Activated naive CD4-positive, alpha-beta T cell treated with anti-CD3 and anti-CD28 coated beads, Interleukin-2, amount 10 ng/mL, durations not matched to agents 7 days and 5 days (primary cell): Measurements from ENCODE around the gene CENPP.
A peak's percentile ranks its signal among the peaks of the same experiment; 100 is the strongest.

Source experiments
- CTCF ChIA-PET: fragments of 350-600 bp; sonication (Branson Sonifier 250); formaldehyde crosslinking; loops from one replicate; lab custom pipeline; 2021; ENCODE audit warnings: antibody characterized with exemption; lab: Charles Lee
- DNase-seq: peaks from one replicate; pipeline ENCODE4 v3.0.0-alpha.2; 2020
- H3K27ac Mint-ChIP-seq: one replicate; pipeline ENCODE4 v1.8.0; 2021; ENCODE audit warnings: mild to moderate bottlenecking, moderate library complexity, mixed read lengths
- H3K27me3 Mint-ChIP-seq: one replicate; pipeline ENCODE4 v1.8.0; 2021; ENCODE audit warnings: mild to moderate bottlenecking, mixed read lengths
- H3K36me3 Mint-ChIP-seq: one replicate; pipeline ENCODE4 v1.8.0; 2021; ENCODE audit warnings: mixed read lengths
- H3K4me1 Mint-ChIP-seq: one replicate; pipeline ENCODE4 v1.8.0; 2021; ENCODE audit warnings: mixed read lengths
- H3K4me3 Mint-ChIP-seq: one replicate; pipeline ENCODE4 v1.8.0; 2021; ENCODE audit warnings: mild to moderate bottlenecking, moderate library complexity, mixed read lengths
- H3K9me3 Mint-ChIP-seq: one replicate; pipeline ENCODE4 v1.8.0; 2021; ENCODE audit warnings: mixed read lengths

CENPP gene

DNA sequence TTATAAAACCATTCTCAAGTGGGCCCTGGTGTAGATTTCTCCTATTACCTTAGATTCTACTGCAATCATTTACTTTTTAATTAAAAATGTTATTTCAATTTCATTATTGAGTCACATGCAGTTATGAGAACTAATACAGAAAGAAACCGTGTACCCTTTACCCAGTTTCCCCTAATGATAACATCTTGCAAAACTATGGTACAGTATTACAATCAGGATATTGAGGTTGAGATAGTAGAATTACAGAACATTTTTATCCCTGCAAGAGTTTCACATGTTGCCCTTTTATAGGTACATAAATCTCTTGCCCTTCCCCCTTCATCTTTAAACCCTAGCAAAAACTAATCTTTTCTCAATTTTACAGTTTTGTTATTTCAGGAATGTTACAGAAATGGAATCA lies 109.5 kb downstream of the CENPP start:
- no peak for DNase-seq
- Mint-ChIP-seq H3K4me1 (peaks cover 4% of the 10 kb centered on the region), H3K9me3 (no peaks in the 10 kb centered on the region), H3K27ac (no peak overlapping the region), H3K27me3 (no peaks in the 10 kb centered on the region), H3K36me3 (no peaks in the 10 kb centered on the region), H3K4me3 (no peak overlapping the region)
- CTCF ChIA-PET = no interaction called here

DNA sequence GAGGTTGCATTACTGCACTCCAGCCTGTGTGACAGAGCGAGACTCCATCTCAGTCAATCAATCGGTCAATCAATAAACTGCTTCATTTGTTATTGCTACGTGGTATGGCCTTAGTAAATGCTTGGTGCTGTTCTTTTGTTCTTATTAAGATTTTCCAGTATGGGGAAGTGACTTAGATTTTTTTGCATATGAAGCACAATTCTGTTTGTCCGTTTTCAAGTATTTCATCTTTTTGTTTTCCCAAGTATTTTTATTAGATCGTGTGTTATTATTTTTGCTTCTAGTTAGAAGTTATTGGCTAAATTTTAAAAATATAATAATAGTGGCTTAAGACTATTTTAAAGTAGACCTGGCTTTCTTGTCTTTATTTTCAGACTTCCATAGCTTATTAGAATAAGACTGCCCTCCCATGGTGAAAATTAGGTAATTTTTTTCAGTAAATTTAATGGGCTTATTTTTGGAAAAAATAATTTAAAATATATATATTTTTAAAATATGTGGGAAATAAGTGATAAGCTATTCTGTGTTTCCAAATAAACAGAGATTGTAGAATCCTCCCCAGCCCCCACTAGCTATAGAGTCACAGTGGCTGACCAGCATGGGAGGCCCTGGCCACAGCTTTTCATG lies 113.3 kb downstream of the CENPP start:
- DNase-seq = no peak
- peaks cover 13% of the 10 kb centered on the region for H3K4me1 Mint-ChIP-seq
- no peaks in the 10 kb centered on the region for H3K9me3 Mint-ChIP-seq
- no peak overlapping the region for H3K4me3 Mint-ChIP-seq
- CTCF ChIA-PET = interaction anchor here (0.9 to 2.1 kb wide), 4 partner anchors 30 to 301 kb away, joined by 3 to 11 read pairs (median 5); no protein-coding TSS in a partner anchor
- no peaks in the 10 kb centered on the region for H3K27me3 Mint-ChIP-seq
- H3K36me3 Mint-ChIP-seq = no peaks in the 10 kb centered on the region
- no peak overlapping the region for H3K27ac Mint-ChIP-seq

DNA sequence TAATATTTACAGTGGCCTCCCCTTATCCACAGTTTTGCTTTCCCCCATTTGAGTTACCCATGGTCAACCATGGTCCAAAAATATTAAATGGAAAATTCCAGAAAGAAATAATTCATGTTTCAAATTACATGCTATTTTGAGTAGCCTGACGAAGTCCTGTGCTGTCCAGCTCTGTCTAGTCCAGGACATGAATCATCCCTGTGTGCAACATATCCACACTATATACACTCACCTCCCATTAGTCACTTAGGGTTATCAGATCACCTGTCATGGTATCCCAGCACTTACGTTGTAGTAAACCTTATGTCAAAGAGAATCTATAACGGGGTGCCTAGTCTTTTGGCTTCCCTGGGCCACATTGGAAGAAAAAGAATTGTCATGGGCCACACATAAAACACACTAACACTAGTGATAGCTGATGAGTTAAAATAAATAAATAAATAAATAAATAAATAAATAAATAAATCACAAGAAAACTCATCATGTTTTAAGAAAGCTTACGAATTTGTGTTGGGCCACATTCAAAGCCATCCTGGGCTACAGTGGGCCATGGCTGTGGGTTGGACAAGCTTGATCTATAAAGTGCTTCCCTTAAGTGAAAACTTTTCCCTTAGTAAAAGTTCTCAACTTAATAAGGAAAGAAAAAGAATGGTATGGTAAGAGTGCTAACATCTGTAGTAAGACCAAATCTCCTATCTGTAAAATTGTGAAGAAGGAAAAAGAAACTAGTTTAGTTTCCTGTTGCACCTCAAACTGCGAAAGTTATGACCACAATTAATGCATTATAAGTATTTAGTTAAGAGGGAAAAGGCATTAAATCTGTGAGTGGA lies 114.4 kb downstream of the CENPP start:
- H3K27ac Mint-ChIP-seq = peak overlapping the region; percentile 13
- CTCF ChIA-PET = interaction anchor here (0.6 to 2.1 kb wide), 7 partner anchors 9 to 300 kb away, joined by 3 to 11 read pairs (median 4); no protein-coding TSS in a partner anchor

DNA sequence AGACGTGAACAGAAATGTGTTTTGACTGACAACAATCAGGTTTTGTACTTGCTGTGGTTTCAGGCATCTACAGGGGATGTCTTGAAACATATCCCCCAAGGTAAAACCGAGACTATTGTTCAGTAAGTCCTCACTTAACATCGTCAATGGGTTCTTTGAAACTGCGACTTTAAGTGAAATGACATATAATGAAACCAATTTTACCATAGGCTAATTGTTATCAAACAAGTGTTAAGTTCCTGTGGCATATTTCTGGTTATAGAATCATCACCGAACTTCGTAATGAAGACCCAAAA lies 114.9 kb downstream of the CENPP start:
- Mint-ChIP-seq H3K4me3 (no peak overlapping the region), H3K36me3 (no peaks in the 10 kb centered on the region), H3K9me3 (no peaks in the 10 kb centered on the region), H3K4me1 (peaks cover 13% of the 10 kb centered on the region), H3K27ac (peak overlapping the region; percentile 13), H3K27me3 (no peaks in the 10 kb centered on the region)
- CTCF ChIA-PET = interaction anchor here (0.6 to 2.1 kb wide), 5 partner anchors 8 to 300 kb away, joined by 3 to 6 read pairs (median 4); no protein-coding TSS in a partner anchor
- no peak for DNase-seq

More for the DNA sequence above, 114.4 kb downstream of the CENPP start:
- no peak for DNase-seq
- H3K4me3 Mint-ChIP-seq = no peak overlapping the region
- H3K4me1 Mint-ChIP-seq = peaks cover 13% of the 10 kb centered on the region
- no peaks in the 10 kb centered on the region for H3K9me3 Mint-ChIP-seq
- H3K36me3 Mint-ChIP-seq = no peaks in the 10 kb centered on the region
- H3K27me3 Mint-ChIP-seq = no peaks in the 10 kb centered on the region

DNA sequence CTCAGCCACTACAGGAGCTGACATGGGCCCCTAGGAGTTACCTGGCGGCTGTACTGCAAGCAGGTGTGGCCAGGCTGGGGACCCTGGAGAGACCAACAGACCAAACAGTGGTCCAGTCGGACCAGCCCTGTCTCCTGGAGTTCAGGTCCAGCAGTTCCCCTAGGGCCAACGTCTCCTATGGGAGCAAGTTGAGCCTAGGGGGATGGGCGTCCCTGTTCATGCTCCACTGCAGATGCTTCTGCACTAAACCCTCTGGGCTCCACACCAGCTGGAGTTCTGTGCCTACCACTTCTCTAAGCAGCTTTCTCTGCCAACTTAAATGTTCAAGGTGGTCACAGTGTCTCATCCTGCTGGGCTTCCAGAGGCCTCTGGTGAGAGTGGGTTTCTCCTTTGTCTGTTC lies 119.1 kb downstream of the CENPP start:
- H3K9me3 Mint-ChIP-seq = peaks cover 1% of the 10 kb centered on the region
- no peak for DNase-seq
- no peak overlapping the region for H3K4me3 Mint-ChIP-seq
- H3K36me3 Mint-ChIP-seq = no peaks in the 10 kb centered on the region
- CTCF ChIA-PET = no interaction called here
- no peaks in the 10 kb centered on the region for H3K27me3 Mint-ChIP-seq
- H3K27ac Mint-ChIP-seq = no peak overlapping the region
- H3K4me1 Mint-ChIP-seq = peaks cover 12% of the 10 kb centered on the region

DNA sequence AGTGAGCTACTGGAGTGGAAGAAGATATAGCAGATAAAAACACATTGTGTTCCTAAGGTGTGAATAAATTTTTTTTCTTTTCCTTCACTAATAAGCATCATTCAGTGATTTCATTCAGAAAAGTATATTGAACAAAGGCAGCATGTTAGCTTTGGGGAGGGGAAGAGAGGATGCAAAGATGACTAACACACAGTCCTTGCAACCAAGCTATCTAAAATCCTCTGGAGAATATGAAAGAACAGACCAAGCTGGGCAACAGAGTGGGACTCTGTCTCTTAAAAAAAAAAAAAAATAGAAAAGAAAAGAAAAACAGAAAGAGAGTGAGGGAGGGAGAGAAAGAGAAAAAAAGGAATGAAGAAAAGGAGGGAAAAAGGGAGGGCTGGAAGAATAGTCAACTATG lies 120.8 kb downstream of the CENPP start:
- CTCF ChIA-PET = interaction anchor here (1.4 kb wide), 1 partner anchor 308 kb away, joined by 7 read pairs; no protein-coding TSS in a partner anchor

DNA sequence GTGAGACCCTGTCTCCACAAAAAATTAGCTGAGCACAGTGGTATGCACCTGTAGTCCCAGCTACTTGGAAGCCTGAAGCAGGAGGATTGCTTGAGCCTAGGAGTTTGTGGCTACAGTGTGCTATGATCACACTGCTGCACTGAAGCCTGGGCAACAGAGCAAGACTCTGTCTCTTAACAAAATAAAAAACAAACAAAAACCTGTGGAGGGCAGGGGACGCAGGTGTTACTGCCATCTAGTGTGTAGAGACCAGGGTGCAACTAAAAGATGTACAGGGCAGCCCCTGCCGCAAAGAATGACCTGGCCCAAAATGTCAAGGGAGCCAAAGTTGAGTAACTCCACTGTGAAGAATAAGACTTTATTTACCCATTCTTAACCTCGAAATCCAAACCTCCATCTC lies 129.5 kb downstream of the CENPP start:
- Mint-ChIP-seq H3K4me3 (no peak overlapping the region), H3K4me1 (no peaks in the 10 kb centered on the region), H3K27me3 (no peaks in the 10 kb centered on the region), H3K36me3 (no peaks in the 10 kb centered on the region), H3K27ac (no peak overlapping the region), H3K9me3 (no peaks in the 10 kb centered on the region)
- CTCF ChIA-PET = interaction anchor here (1.3 to 1.8 kb wide), 3 partner anchors 18 to 316 kb away, joined by 3 to 6 read pairs (median 4); no protein-coding TSS in a partner anchor
- DNase-seq = peak; percentile 21

More for the DNA sequence above, 120.8 kb downstream of the CENPP start:
- Mint-ChIP-seq H3K4me1 (no peaks in the 10 kb centered on the region), H3K4me3 (no peak overlapping the region), H3K36me3 (no peaks in the 10 kb centered on the region), H3K27ac (no peak overlapping the region), H3K27me3 (no peaks in the 10 kb centered on the region), H3K9me3 (peaks cover 1% of the 10 kb centered on the region)
- DNase-seq = no peak

DNA sequence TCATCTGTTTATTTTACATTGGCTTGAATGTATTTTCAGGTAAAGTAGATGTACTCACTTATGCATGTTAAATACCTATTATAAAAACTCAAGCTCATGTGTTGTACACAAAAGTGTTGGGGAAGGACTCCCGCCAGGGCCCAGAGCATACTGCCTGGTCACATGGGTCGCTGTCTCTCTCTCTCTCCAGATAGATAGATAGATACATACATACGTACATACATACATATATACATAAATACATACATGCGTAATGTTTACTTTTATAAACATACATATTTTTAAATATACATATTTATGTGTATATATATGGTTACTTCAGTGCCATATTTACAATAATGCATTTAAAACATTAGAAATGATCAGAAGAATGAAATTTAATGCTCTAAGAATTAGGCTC lies 131.8 kb downstream of the CENPP start:
- Mint-ChIP-seq H3K4me3 (no peak overlapping the region), H3K9me3 (no peaks in the 10 kb centered on the region), H3K4me1 (no peaks in the 10 kb centered on the region), H3K27me3 (no peaks in the 10 kb centered on the region), H3K36me3 (no peaks in the 10 kb centered on the region), H3K27ac (no peak overlapping the region)
- CTCF ChIA-PET = interaction anchor here (0.9 kb wide), 1 partner anchor 323 kb away, joined by 3 read pairs; no protein-coding TSS in a partner anchor
- DNase-seq = no peak

DNA sequence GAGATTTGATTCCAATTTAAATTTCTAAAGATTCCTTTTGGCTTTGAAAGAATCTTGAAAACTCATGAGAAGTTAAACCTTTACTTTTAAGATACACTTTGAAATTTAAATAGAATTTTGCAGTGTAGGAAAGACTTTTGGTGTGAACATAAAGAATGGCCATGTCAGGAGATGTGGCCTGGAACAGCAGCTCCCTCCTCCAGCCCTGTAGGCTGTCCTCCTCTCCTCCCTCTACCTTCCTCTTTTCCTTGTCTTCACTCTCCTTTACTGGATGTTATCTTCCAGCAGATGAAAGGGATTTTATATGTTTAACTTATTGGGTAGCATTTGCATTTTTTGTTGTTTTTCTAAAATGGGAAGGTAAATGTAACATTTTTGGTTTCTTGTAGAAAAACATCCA lies 137.6 kb downstream of the CENPP start:
- H3K9me3 Mint-ChIP-seq = no peaks in the 10 kb centered on the region
- H3K27me3 Mint-ChIP-seq = no peaks in the 10 kb centered on the region
- H3K36me3 Mint-ChIP-seq = no peaks in the 10 kb centered on the region
- no peak overlapping the region for H3K4me3 Mint-ChIP-seq
- CTCF ChIA-PET = no interaction called here
- DNase-seq = no peak
- H3K27ac Mint-ChIP-seq = no peak overlapping the region
- no peaks in the 10 kb centered on the region for H3K4me1 Mint-ChIP-seq

DNA sequence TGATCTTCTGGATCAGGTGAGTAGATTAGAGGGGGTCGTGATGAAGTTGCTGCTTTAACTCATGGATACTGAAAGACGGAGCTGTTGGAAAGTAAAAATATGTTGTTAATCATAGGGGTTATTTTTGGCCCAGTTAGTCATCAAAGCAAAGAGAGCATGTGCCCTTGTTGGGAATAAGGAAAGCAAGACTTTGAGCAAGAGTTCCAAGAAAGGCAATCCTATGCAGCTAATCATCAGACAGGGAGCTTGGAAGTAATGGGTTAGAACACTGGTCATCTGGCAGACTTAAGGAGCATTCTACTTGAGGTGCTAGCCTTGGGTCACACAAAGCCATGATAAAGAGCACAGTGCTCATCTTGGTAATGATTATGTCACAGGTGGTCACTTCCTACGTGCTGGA lies 138.2 kb downstream of the CENPP start:
- Mint-ChIP-seq H3K27me3 (no peaks in the 10 kb centered on the region), H3K4me1 (no peaks in the 10 kb centered on the region), H3K36me3 (no peaks in the 10 kb centered on the region), H3K4me3 (no peak overlapping the region), H3K9me3 (no peaks in the 10 kb centered on the region), H3K27ac (no peak overlapping the region)
- CTCF ChIA-PET = no interaction called here
- no peak for DNase-seq

DNA sequence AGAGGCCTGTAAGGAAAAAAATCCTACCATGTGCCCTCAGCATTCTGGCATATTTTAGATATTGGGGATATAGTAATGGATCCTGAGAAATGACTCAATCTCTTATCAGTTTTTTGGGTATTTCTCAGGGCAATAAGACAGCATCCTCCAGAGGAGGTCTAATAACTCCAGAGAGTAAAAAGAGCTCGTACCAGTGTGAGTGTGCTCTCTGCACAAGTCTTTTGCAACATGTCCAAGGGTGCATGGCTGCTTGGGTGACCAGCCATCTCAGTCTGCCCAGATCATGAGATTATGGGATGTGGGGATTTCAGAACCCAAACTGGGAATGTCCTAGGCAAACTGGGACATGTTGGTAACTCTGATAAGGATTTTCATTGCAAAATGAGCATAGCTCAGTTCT lies 141.3 kb downstream of the CENPP start:
- CTCF ChIA-PET = interaction anchor here (0.7 kb wide), 1 partner anchor 169 kb away, joined by 3 read pairs; no protein-coding TSS in a partner anchor
- H3K4me3 Mint-ChIP-seq = no peak overlapping the region
- no peak overlapping the region for H3K27ac Mint-ChIP-seq
- H3K27me3 Mint-ChIP-seq = no peaks in the 10 kb centered on the region
- no peak for DNase-seq
- no peaks in the 10 kb centered on the region for H3K9me3 Mint-ChIP-seq
- no peaks in the 10 kb centered on the region for H3K4me1 Mint-ChIP-seq
- no peaks in the 10 kb centered on the region for H3K36me3 Mint-ChIP-seq

DNA sequence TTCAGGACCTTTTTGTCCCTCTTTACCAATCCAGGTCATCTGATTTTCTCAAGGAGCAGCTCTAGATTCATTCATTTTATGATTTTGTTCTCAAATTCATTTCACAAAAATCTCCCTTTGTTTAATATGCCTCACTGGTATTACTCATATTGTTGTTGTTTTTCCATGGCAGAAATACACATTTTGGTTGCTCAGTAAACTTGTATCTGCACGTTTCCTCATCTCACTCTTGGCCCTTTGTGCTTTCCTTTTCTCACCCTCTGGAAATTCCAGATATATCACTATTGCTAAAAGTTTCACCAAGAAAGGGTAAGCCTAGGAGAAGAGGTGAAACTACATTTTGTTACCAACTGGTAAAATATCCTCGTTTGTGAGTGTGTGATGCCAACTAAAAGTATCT lies 141.8 kb downstream of the CENPP start:
- no peaks in the 10 kb centered on the region for H3K4me1 Mint-ChIP-seq
- H3K36me3 Mint-ChIP-seq = no peaks in the 10 kb centered on the region
- H3K4me3 Mint-ChIP-seq = no peak overlapping the region
- CTCF ChIA-PET = no interaction called here
- DNase-seq = no peak
- H3K27ac Mint-ChIP-seq = no peak overlapping the region
- H3K9me3 Mint-ChIP-seq = no peaks in the 10 kb centered on the region
- H3K27me3 Mint-ChIP-seq = no peaks in the 10 kb centered on the region

DNA sequence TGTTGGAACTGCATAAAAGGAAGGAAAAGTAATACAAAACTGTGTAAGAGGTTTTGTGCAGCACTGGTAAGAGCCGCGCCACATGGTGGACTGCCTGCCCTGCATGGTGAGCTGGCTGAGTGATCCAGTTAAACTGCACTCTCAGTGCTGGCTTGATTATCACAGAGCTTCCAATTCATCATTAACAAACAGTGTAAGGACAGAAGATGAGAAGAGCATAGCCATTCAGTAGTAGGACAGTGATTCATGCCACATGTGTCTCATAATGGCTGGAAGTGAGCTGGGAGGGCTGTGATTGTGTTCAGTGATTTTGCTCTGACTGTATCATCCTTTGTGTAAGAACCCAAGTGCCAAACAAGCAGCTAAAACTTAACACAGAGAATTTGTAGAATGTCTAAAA lies 142.5 kb downstream of the CENPP start:
- Mint-ChIP-seq H3K27ac (no peak overlapping the region), H3K4me3 (no peak overlapping the region), H3K9me3 (no peaks in the 10 kb centered on the region), H3K36me3 (no peaks in the 10 kb centered on the region), H3K27me3 (no peaks in the 10 kb centered on the region), H3K4me1 (no peaks in the 10 kb centered on the region)
- DNase-seq = no peak
- CTCF ChIA-PET = interaction anchor here (0.6 kb wide), 1 partner anchor 29 kb away, joined by 3 read pairs; no protein-coding TSS in a partner anchor

DNA sequence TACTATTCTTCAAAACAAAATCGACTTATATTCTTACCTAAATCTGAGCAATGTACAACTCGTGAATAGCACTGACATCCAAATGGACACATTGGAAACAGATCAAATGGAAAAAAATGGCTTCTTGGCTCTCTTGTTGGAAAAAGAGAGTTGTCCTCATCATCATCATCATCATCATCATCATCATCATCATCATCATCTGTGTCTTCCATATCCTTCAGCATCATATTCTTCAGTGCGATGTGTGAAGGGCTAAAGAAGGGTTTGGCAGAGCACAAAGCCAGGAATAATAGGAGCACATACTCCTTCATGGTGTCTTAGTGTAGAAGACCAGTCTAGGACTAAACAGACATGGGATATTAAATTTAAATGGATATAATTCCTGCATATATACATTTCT lies 148.8 kb downstream of the CENPP start:
- CTCF ChIA-PET = no interaction called here
- Mint-ChIP-seq H3K9me3 (no peaks in the 10 kb centered on the region), H3K27ac (no peak overlapping the region), H3K27me3 (no peaks in the 10 kb centered on the region), H3K36me3 (no peaks in the 10 kb centered on the region), H3K4me1 (no peaks in the 10 kb centered on the region), H3K4me3 (no peak overlapping the region)
- no peak for DNase-seq

DNA sequence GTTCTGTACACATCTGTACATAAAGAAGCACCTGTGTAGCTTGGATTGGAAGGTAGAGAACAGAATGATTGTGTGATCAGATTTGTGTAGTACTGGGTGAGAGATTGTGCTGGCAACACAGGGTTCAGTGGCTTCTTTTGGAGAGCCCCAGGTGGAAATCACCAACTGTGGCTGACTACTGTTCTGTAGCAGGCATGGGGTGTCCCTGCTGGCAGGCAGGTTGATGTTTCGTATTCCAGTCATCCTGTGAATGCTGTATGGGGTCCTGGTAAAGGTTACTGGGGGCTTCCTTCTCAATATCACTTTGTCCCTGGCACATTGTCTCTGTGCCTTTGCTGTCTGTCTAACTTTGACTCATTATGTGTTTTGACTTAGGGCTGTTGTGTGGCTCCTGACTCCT lies 151.2 kb downstream of the CENPP start:
- H3K27me3 Mint-ChIP-seq = no peaks in the 10 kb centered on the region
- no peaks in the 10 kb centered on the region for H3K36me3 Mint-ChIP-seq
- H3K27ac Mint-ChIP-seq = no peak overlapping the region
- CTCF ChIA-PET = no interaction called here
- H3K4me3 Mint-ChIP-seq = no peak overlapping the region
- peaks cover 9% of the 10 kb centered on the region for H3K4me1 Mint-ChIP-seq
- no peak for DNase-seq
- H3K9me3 Mint-ChIP-seq = no peaks in the 10 kb centered on the region
